Trophoblast cell (in vitro differentiated cells and primary cell): ENCODE results near the gene STON2.

Experiments
- DNase-seq, 2 donors: peaks; one replicate each; pipeline ENCODE4 v3.0.0-alpha.2; 2016
- H2AFZ ChIP-seq: 2 replicates; pipeline ENCODE4 v1.6.1; 2013; ENCODE audit warnings: low read length, moderate library complexity, mild to moderate bottlenecking; ENCODE audit not compliant: insufficient read depth, poor library complexity
- H2AK5ac ChIP-seq: 2 replicates; pipeline ENCODE4 v1.6.1; 2013; ENCODE audit warnings: mild to moderate bottlenecking, low read length
- H2BK120ac ChIP-seq: 2 replicates; pipeline ENCODE4 v1.6.1; 2013; ENCODE audit warnings: low read length, mild to moderate bottlenecking, moderate library complexity; ENCODE audit not compliant: insufficient read depth, poor library complexity
- H2BK12ac ChIP-seq: 2 replicates; pipeline ENCODE4 v1.6.1; 2013; ENCODE audit warnings: mild to moderate bottlenecking, low read length, moderate library complexity
- H2BK5ac ChIP-seq: 2 replicates; pipeline ENCODE4 v1.6.1; 2013; ENCODE audit warnings: low read length, low read depth, moderate library complexity, mild to moderate bottlenecking; ENCODE audit not compliant: poor library complexity
- H3K14ac ChIP-seq: 2 replicates; pipeline ENCODE4 v1.6.1; 2013; ENCODE audit warnings: mild to moderate bottlenecking, low read length
- H3K18ac ChIP-seq: 2 replicates; pipeline ENCODE4 v1.6.1; 2013; ENCODE audit warnings: mild to moderate bottlenecking, low read length
- H3K23ac ChIP-seq: 2 replicates; pipeline ENCODE4 v1.6.1; 2013; ENCODE audit warnings: low read length
- H3K27ac ChIP-seq: 2 replicates; pipeline ENCODE4 v1.5.1; 2013; ENCODE audit warnings: low read depth, mild to moderate bottlenecking, inconsistent platforms, low read length, moderate library complexity
- H3K27me3 ChIP-seq: 2 replicates; pipeline ENCODE4 v1.6.1; 2013; ENCODE audit warnings: inconsistent platforms, mild to moderate bottlenecking, low read length, moderate library complexity; ENCODE audit not compliant: insufficient read depth
- H3K36me3 ChIP-seq, 2 experiments: 1 replicate in 1 of 2; 2 replicates in 1 of 2; pipeline ENCODE4 v1.6.1; 2013; ENCODE audit warnings: low read length in 2 of 2, mild to moderate bottlenecking in 2 of 2, moderate library complexity in 1 of 2; ENCODE audit not compliant: insufficient read depth in 2 of 2, control insufficient read depth in 1 of 2
- H3K4ac ChIP-seq: 2 replicates; pipeline ENCODE4 v1.6.1; 2013; ENCODE audit warnings: low read depth, mild to moderate bottlenecking, low read length, moderate library complexity
- H3K4me1 ChIP-seq, 2 experiments: 1 replicate in 1 of 2; 2 replicates in 1 of 2; pipeline ENCODE4 v1.6.1; 2013; ENCODE audit warnings: low read length in 2 of 2, mild to moderate bottlenecking in 2 of 2, moderate library complexity in 1 of 2; ENCODE audit not compliant: insufficient read depth in 2 of 2, control insufficient read depth in 1 of 2
- H3K4me2 ChIP-seq: 2 replicates; pipeline ENCODE4 v1.6.1; 2013; ENCODE audit warnings: inconsistent platforms, mild to moderate bottlenecking, low read length, moderate library complexity
- H3K4me3 ChIP-seq: 2 replicates; pipeline ENCODE4 v1.5.1; 2013; ENCODE audit warnings: mild to moderate bottlenecking, low read depth, low read length, inconsistent platforms
- H3K79me1 ChIP-seq: one replicate; pipeline ENCODE4 v1.6.1; 2013; ENCODE audit warnings: low read length
- H3K79me2 ChIP-seq: 2 replicates; pipeline ENCODE4 v1.6.1; 2013; ENCODE audit warnings: low read length, mild to moderate bottlenecking; ENCODE audit not compliant: control insufficient read depth, insufficient read depth, poor library complexity
- H3K9ac ChIP-seq: 2 replicates; pipeline ENCODE4 v1.6.1; 2013; ENCODE audit warnings: mild to moderate bottlenecking, low read length
- H3K9me3 ChIP-seq: 2 replicates; pipeline ENCODE4 v1.6.1; 2013; ENCODE audit warnings: low read depth, mild to moderate bottlenecking, control low read depth, inconsistent platforms, low read length; ENCODE audit not compliant: insufficient read depth
- H4K12ac ChIP-seq: 2 replicates; pipeline ENCODE4 v1.6.1; 2013; ENCODE audit warnings: low read depth, mild to moderate bottlenecking, low read length, moderate library complexity
- H4K8ac ChIP-seq: 2 replicates; pipeline ENCODE4 v1.6.1; 2013; ENCODE audit warnings: low read depth, mild to moderate bottlenecking, low read length, moderate library complexity
- H4K91ac ChIP-seq: one replicate; pipeline ENCODE4 v1.6.1; 2013; ENCODE audit warnings: low read depth, mild to moderate bottlenecking, low read length, moderate library complexity
- WGBS: extraction: QIAGEN DNeasy Blood & Tissue Kit; methylation state at CpG from one replicate; pipeline ENCODE4 v1.1.7; 2013; ENCODE audit warnings: missing lambda C conversion rate; ENCODE audit not compliant: insufficient read length, insufficient coverage; ENCODE audit errors: extremely low coverage; 5-methylcytosine and 5-hydroxymethylcytosine counted together

Gene STON2

DNA sequence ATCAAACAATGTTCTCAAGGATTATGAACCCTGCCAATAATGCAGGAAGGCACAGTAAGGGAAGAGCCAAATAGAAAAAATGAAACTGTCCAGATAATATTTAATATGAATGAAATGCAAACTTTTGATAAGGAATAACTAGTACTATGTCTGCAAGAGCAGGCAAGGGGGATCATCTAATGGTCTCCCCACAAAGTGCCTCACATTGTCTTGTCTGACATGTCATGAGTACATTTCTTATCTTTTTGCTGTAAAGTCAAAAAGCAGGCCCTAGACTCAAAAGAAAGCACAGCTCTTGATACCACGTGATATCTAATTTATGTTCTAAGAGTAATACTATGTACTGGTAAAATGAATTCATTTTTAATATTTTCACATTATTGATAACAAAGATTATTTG is 135.5 kb downstream of the STON2 start:
- Histone ChIP-seq H2AK5ac (no peak overlapping the region), H3K4me3 (no peak overlapping the region), H3K18ac (no peak overlapping the region), H3K14ac (no peak overlapping the region), H4K8ac (no peak overlapping the region), H3K23ac (no peak overlapping the region), H2BK12ac (no peak overlapping the region), H2AFZ (no peak overlapping the region), H4K91ac (no peak overlapping the region), H2BK120ac (no peak overlapping the region), H3K79me1 (no peaks in the 10 kb centered on the region), H3K9ac (no peak overlapping the region), H4K12ac (no peak overlapping the region), H3K4me1 (peaks cover 9% of the 10 kb centered on the region in 2 experiments), H2BK5ac (no peak overlapping the region), H3K27ac (no peak overlapping the region), H3K79me2 (no peaks in the 10 kb centered on the region), H3K9me3 (no peaks in the 10 kb centered on the region), H3K36me3 (peaks cover 2 to 5% of the 10 kb centered on the region in 2 experiments), H3K4ac (no peak overlapping the region), H3K4me2 (no peak overlapping the region), H3K27me3 (no peaks in the 10 kb centered on the region)
- no CpG with 5 or more reads among the region's 1 CpG for WGBS
- DNase-seq, result no peak

DNA sequence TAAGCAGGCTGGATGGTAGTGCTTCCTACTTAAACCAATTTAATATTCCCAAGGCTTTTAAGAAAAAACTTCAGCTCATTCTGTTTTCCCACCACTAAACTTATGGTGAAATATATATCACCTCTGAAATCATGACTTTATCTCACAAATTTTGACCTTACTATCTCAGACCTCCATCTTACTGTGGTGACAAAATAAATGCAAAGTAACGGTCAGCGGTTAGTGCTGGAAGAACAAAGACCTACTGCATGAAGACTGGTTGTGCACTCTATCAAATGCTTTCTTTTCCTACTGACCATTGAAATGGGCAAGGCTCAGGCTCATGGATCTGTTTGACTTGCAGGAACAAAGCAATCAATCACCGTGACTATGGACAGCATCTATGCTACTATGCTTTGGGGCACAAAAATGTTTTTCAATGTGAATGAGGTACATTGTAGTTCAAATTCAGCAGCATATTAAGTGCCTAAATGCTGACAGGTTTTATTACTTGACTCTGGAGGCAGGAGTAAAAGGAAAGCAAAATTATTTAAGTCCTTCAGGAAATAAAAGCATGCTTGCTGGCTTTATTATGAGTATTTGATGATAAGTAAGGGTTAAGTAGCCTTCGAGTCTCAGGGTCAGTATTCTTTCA is 136.2 kb downstream of the STON2 start:
- Histone ChIP-seq H3K9ac (no peak overlapping the region), H4K91ac (no peak overlapping the region), H3K18ac (no peak overlapping the region), H3K27me3 (no peaks in the 10 kb centered on the region), H3K4me3 (no peak overlapping the region), H3K79me2 (no peaks in the 10 kb centered on the region), H3K23ac (no peak overlapping the region), H4K12ac (no peak overlapping the region), H3K4me1 (peaks cover 6% of the 10 kb centered on the region in 2 experiments), H2AK5ac (no peak overlapping the region), H3K36me3 (peaks cover 0 to 7% of the 10 kb centered on the region in 2 experiments), H2BK12ac (no peak overlapping the region), H2BK120ac (no peak overlapping the region), H3K4ac (no peak overlapping the region), H2BK5ac (no peak overlapping the region), H3K79me1 (no peaks in the 10 kb centered on the region), H4K8ac (no peak overlapping the region), H3K4me2 (no peak overlapping the region), H3K27ac (no peak overlapping the region), H3K14ac (no peak overlapping the region), H2AFZ (no peak overlapping the region), H3K9me3 (no peaks in the 10 kb centered on the region)
- no peak for DNase-seq
- WGBS, result no CpG with 5 or more reads among the region's 4 CpGs

DNA sequence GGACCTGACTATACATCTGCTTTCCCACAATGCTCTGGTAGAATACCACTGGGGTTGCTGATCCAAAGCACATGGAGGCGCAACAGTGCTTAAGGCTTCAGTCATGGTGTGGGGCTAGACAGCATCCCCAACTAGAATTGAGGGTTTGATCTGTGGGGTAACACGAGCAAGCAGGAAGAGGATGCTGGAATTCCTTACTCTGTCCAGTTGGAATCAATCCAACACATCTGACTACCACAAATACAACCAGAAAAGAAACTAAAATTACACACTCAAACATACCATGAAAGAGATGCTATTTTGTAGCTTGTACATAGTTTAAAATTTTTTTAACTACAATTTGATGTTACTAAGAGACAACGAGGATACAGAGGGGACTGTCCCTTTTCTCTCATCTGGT is 138.9 kb downstream of the STON2 start:
- H3K9ac ChIP-seq, result no peak overlapping the region
- DNase-seq, result no peak
- H3K23ac ChIP-seq, result no peak overlapping the region
- no peak overlapping the region for H3K4me3 ChIP-seq
- no peak overlapping the region for H4K91ac ChIP-seq
- H4K8ac ChIP-seq, result no peak overlapping the region
- H2BK12ac ChIP-seq, result no peak overlapping the region
- H3K4me1 ChIP-seq, result no peaks in the 10 kb centered on the region
- H3K27me3 ChIP-seq, result no peaks in the 10 kb centered on the region
- H3K14ac ChIP-seq, result no peak overlapping the region
- H2AFZ ChIP-seq, result no peak overlapping the region
- H3K79me1 ChIP-seq, result no peaks in the 10 kb centered on the region
- H3K79me2 ChIP-seq, result no peaks in the 10 kb centered on the region
- WGBS, result no CpG with 5 or more reads among the region's 3 CpGs
- H3K9me3 ChIP-seq, result no peaks in the 10 kb centered on the region
- no peak overlapping the region for H3K4ac ChIP-seq
- no peak overlapping the region for H2BK5ac ChIP-seq
- no peak overlapping the region for H2BK120ac ChIP-seq
- H3K36me3 ChIP-seq, result peaks cover 0 to 7% of the 10 kb centered on the region in 2 experiments
- H3K27ac ChIP-seq, result no peak overlapping the region
- H2AK5ac ChIP-seq, result no peak overlapping the region
- no peak overlapping the region for H4K12ac ChIP-seq
- H3K4me2 ChIP-seq, result no peak overlapping the region
- H3K18ac ChIP-seq, result no peak overlapping the region

DNA sequence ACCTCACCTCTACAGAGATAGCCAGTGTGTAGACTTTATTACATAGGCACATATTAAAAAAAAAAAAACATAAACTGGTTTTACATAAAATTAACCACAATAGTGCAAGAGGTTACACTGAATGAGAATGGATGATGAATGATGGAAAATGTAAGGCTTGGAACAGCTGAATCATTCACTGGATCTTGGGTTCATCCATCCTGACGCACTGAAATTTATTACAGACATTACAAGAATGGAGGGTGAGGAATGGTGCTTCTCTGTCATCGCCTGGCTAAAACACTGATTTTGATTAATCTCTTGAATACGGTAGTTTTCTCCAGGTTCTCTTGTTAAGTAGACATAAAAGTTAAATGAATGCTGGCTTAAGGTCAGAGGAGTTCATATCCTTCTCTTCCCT is 139.4 kb downstream of the STON2 start:
- Histone ChIP-seq H3K4me1 (no peaks in the 10 kb centered on the region), H2AFZ (no peak overlapping the region), H2AK5ac (no peak overlapping the region), H3K36me3 (peaks cover 0 to 7% of the 10 kb centered on the region in 2 experiments), H3K4me3 (no peak overlapping the region), H2BK12ac (no peak overlapping the region), H3K27ac (no peak overlapping the region), H4K91ac (no peak overlapping the region), H3K14ac (no peak overlapping the region), H3K79me2 (no peaks in the 10 kb centered on the region), H3K4me2 (no peak overlapping the region), H3K9me3 (no peaks in the 10 kb centered on the region), H3K4ac (no peak overlapping the region), H3K9ac (no peak overlapping the region), H3K23ac (no peak overlapping the region), H3K27me3 (no peaks in the 10 kb centered on the region), H3K18ac (no peak overlapping the region), H4K12ac (no peak overlapping the region), H2BK120ac (no peak overlapping the region), H4K8ac (no peak overlapping the region), H2BK5ac (no peak overlapping the region), H3K79me1 (no peaks in the 10 kb centered on the region)
- no CpG with 5 or more reads among the region's 3 CpGs for WGBS
- DNase-seq, result no peak
